Neural cell (in vitro differentiated cells): Measurements from ENCODE around the gene WIPF2. TPM values are rescaled to one million over a fixed set of nuclear protein-coding genes. Genes with fewer than 3 reads are reported as not detected.

ENCODE experiments used
- H2AFZ ChIP-seq: fragments of 200-600, 300-800 bp; sonication (generic), shearing (Covaris generic); 2 replicates; pipeline ENCODE4 v1.6.0; 2014; ENCODE audit warnings: low read depth, mild to moderate bottlenecking, antibody characterized with exemption, low read length, moderate library complexity
- H3F3A ChIP-seq: fragments of 200-600 bp; shearing (Covaris generic); 2 replicates; pipeline ENCODE4 v1.6.1; 2016; ENCODE audit warnings: mild to moderate bottlenecking, moderate library complexity, mixed read lengths, antibody characterized with exemption, low read length; ENCODE audit not compliant: insufficient read depth, poor library complexity, severe bottlenecking
- H3K27ac ChIP-seq: fragments of 200-600, 300-800 bp; sonication (generic), shearing (Covaris generic); 2 replicates; pipeline ENCODE4 v1.5.1; 2014; ENCODE audit warnings: mild to moderate bottlenecking, low read length, moderate library complexity
- H3K27me3 ChIP-seq: fragments of 300-800, 200-600 bp; sonication (generic), shearing (Covaris generic); 2 replicates; pipeline ENCODE4 v1.6.0; 2014; ENCODE audit warnings: mild to moderate bottlenecking, low read depth, low read length, moderate library complexity; ENCODE audit not compliant: insufficient read depth
- H3K36me3 ChIP-seq: fragments of 300-800, 200-600 bp; sonication (generic), shearing (Covaris generic); 2 replicates; pipeline ENCODE4 v1.5.1; 2014; ENCODE audit warnings: mild to moderate bottlenecking, antibody characterized with exemption, low read length, moderate library complexity; ENCODE audit not compliant: insufficient read depth
- H3K4me2 ChIP-seq: fragments of 300-800, 200-600 bp; sonication (generic), shearing (Covaris generic); 2 replicates; pipeline ENCODE4 v1.6.0; 2014; ENCODE audit warnings: mild to moderate bottlenecking, low read length
- H3K4me3 ChIP-seq: fragments of 300-800, 200-600 bp; sonication (generic), shearing (Covaris generic); 2 replicates; pipeline ENCODE4 v1.5.1; 2014; ENCODE audit warnings: mild to moderate bottlenecking, low read length, moderate library complexity
- H3K79me2 ChIP-seq: fragments of 200-600 bp; shearing (Covaris generic); replicated peaks from 2 replicates; pipeline ENCODE4 v1.6.0; 2014; ENCODE audit warnings: mild to moderate bottlenecking, low read length, moderate library complexity; ENCODE audit not compliant: insufficient read depth
- H3K9ac ChIP-seq: fragments of 300-800, 200-600 bp; sonication (generic), shearing (Covaris generic); 2 replicates; pipeline ENCODE4 v1.6.1; 2016; ENCODE audit warnings: mild to moderate bottlenecking, low read length, mixed read lengths
- H3K9me2 ChIP-seq: fragments of 200-600 bp; shearing (Covaris generic); 2 replicates; pipeline ENCODE4 v1.6.1; 2016; ENCODE audit warnings: mild to moderate bottlenecking, low read length, mixed read lengths; ENCODE audit not compliant: insufficient read depth
- H3K9me3 ChIP-seq: fragments of 200-600, 300-800 bp; sonication (generic), shearing (Covaris generic); 2 replicates; pipeline ENCODE4 v1.6.1; 2016; ENCODE audit warnings: mild to moderate bottlenecking, mixed run types, low read length, moderate library complexity, mixed read lengths
- H4K20me1 ChIP-seq: fragments of 200-600 bp; shearing (Covaris generic); 2 replicates; pipeline ENCODE4 v1.6.1; 2016; ENCODE audit warnings: mild to moderate bottlenecking, mixed run types; ENCODE audit not compliant: insufficient read depth
- EP300 ChIP-seq: fragments of 450-650 bp; conservative IDR thresholded peaks from 2 replicates; pipeline ENCODE4 v1.6.1; 2014; ENCODE audit warnings: antibody characterized with exemption, mild to moderate bottlenecking, moderate library complexity; ENCODE audit not compliant: poor library complexity, severe bottlenecking
- EZH2 ChIP-seq: fragments of 200-600, 300-800 bp; shearing (Covaris generic), sonication (generic); IDR thresholded peaks from 2 replicates; pipeline ENCODE4 v1.6.1; 2014; ENCODE audit warnings: antibody characterized with exemption, low read length, borderline replicate concordance, mild to moderate bottlenecking; ENCODE audit not compliant: insufficient read depth, poor library complexity, severe bottlenecking
- MXI1 ChIP-seq: fragments of 450-650 bp; conservative IDR thresholded peaks from 2 replicates; pipeline ENCODE4 v1.6.1; 2014; ENCODE audit warnings: antibody characterized with exemption, mild to moderate bottlenecking; ENCODE audit not compliant: poor library complexity, severe bottlenecking
- POLR2AphosphoS5 ChIP-seq: IDR thresholded peaks from 2 replicates; pipeline ENCODE4 v1.6.1; 2012
- RAD21 ChIP-seq: fragments of 450-650 bp; conservative IDR thresholded peaks from 2 replicates; pipeline ENCODE4 v1.6.1; 2014; ENCODE audit warnings: antibody characterized with exemption, mild to moderate bottlenecking, moderate library complexity
- SMC3 ChIP-seq: fragments of 450-650 bp; conservative IDR thresholded peaks from 2 replicates; pipeline ENCODE4 v1.6.1; 2014; ENCODE audit warnings: antibody characterized with exemption, mild to moderate bottlenecking, moderate library complexity; ENCODE audit not compliant: poor library complexity
- TAF1 ChIP-seq: IDR thresholded peaks from 2 replicates; pipeline ENCODE4 v1.6.1; 2012; ENCODE audit warnings: low read depth
- polyA plus RNA-seq: library from polyadenylated mRNA; depleted of rRNA; stranded (reverse); fragments of >200 nt; gene quantifications from 2 replicates; pipeline ENCODE4 v1.2.3, GENCODE V29; 2014
- TF ChIP-seq, protein P1 (sequence below): fragments of 450-650 bp; IDR thresholded peaks from 2 replicates; pipeline ENCODE4 v1.5.1; 2014; ENCODE audit warnings: antibody characterized with exemption, mild to moderate bottlenecking, moderate library complexity; ENCODE audit not compliant: poor library complexity, severe bottlenecking
- TF ChIP-seq, protein P2 (sequence below): IDR thresholded peaks from 2 replicates; pipeline ENCODE4 v1.6.1; 2012; ENCODE audit warnings: borderline replicate concordance

WIPF2 gene
- polyA plus RNA-seq, 1 donor from 2014 or later = 11.5 TPM

DNA sequence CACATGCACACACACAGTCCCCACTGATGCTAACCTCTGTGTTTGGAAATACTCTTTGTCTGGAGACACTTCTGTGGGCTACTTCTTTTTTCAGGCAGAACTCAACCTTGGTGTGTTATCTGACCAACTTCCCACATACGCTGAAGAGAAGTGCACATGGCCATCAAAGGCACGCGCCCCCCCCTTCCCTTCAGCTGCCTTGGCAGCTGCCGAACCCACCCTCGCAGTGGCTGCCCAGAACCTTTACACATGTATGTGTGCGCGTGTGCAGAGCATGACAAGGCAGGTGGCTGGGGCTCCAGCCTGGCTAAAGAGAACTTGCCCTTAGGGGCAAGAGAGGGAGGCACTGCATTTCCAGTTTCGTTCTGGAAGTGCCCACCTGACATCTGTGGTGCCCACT lies 37.9 kb upstream of the WIPF2 start:
- Histone ChIP-seq H3K9me2 (no peaks in the 10 kb centered on the region), H3K79me2 (no peaks in the 10 kb centered on the region), H3K9me3 (no peaks in the 10 kb centered on the region), H3K27ac (no peak overlapping the region), H2AFZ (no peak overlapping the region), H3K9ac (no peak overlapping the region), H3F3A (no peaks in the 10 kb centered on the region), H3K4me2 (no peak overlapping the region), H4K20me1 (no peaks in the 10 kb centered on the region), H3K27me3 (no peaks in the 10 kb centered on the region), H3K4me3 (no peak overlapping the region), H3K36me3 (no peaks in the 10 kb centered on the region)
- TF ChIP-seq SMC3 (no peak), POLR2AphosphoS5 (no peak), TAF1 (no peak), MXI1 (no peak), RAD21 (no peak)
- TF ChIP-seq, protein P1, sequence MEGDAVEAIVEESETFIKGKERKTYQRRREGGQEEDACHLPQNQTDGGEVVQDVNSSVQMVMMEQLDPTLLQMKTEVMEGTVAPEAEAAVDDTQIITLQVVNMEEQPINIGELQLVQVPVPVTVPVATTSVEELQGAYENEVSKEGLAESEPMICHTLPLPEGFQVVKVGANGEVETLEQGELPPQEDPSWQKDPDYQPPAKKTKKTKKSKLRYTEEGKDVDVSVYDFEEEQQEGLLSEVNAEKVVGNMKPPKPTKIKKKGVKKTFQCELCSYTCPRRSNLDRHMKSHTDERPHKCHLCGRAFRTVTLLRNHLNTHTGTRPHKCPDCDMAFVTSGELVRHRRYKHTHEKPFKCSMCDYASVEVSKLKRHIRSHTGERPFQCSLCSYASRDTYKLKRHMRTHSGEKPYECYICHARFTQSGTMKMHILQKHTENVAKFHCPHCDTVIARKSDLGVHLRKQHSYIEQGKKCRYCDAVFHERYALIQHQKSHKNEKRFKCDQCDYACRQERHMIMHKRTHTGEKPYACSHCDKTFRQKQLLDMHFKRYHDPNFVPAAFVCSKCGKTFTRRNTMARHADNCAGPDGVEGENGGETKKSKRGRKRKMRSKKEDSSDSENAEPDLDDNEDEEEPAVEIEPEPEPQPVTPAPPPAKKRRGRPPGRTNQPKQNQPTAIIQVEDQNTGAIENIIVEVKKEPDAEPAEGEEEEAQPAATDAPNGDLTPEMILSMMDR = no peak
- TF ChIP-seq, protein P2, sequence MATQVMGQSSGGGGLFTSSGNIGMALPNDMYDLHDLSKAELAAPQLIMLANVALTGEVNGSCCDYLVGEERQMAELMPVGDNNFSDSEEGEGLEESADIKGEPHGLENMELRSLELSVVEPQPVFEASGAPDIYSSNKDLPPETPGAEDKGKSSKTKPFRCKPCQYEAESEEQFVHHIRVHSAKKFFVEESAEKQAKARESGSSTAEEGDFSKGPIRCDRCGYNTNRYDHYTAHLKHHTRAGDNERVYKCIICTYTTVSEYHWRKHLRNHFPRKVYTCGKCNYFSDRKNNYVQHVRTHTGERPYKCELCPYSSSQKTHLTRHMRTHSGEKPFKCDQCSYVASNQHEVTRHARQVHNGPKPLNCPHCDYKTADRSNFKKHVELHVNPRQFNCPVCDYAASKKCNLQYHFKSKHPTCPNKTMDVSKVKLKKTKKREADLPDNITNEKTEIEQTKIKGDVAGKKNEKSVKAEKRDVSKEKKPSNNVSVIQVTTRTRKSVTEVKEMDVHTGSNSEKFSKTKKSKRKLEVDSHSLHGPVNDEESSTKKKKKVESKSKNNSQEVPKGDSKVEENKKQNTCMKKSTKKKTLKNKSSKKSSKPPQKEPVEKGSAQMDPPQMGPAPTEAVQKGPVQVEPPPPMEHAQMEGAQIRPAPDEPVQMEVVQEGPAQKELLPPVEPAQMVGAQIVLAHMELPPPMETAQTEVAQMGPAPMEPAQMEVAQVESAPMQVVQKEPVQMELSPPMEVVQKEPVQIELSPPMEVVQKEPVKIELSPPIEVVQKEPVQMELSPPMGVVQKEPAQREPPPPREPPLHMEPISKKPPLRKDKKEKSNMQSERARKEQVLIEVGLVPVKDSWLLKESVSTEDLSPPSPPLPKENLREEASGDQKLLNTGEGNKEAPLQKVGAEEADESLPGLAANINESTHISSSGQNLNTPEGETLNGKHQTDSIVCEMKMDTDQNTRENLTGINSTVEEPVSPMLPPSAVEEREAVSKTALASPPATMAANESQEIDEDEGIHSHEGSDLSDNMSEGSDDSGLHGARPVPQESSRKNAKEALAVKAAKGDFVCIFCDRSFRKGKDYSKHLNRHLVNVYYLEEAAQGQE = no peak

DNA sequence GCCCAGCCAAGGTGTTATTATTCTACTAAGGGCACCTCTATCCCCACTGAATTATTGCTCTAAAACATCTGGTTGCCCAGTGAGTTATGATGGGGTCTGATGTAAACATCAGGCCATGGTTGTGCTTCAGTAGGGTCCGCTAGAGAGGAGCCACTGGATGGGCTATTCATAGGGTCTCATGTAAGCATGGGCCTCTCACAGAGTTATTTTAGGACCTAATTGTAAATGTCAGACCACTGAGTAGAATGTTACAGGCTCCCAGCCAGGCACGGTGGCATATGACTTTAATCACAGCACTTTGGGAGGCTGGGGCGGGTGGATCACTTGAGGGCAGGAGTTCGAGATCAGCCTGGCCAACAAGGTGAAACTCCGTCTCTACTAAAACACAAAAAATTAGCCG lies 36.5 kb upstream of the WIPF2 start:
- no peak overlapping the region for H2AFZ ChIP-seq
- no peak overlapping the region for H3K27ac ChIP-seq
- no peaks in the 10 kb centered on the region for H3K36me3 ChIP-seq
- H3F3A ChIP-seq = no peaks in the 10 kb centered on the region
- H3K79me2 ChIP-seq = no peaks in the 10 kb centered on the region
- TF ChIP-seq RAD21 (no peak), SMC3 (no peak), MXI1 (no peak), TAF1 (no peak), EP300 (no peak), EZH2 (no peak), POLR2AphosphoS5 (no peak)
- TF ChIP-seq, protein P1 = no peak
- TF ChIP-seq, protein P2 = no peak
- H3K4me2 ChIP-seq = no peak overlapping the region
- H3K9me3 ChIP-seq = no peaks in the 10 kb centered on the region
- no peaks in the 10 kb centered on the region for H3K27me3 ChIP-seq
- H3K9ac ChIP-seq = no peak overlapping the region
- H3K9me2 ChIP-seq = no peaks in the 10 kb centered on the region
- H3K4me3 ChIP-seq = no peak overlapping the region
- no peaks in the 10 kb centered on the region for H4K20me1 ChIP-seq
